ENCODE results near the gene NBAS. TPM values are rescaled to one million over a fixed set of nuclear protein-coding genes. Genes with fewer than 3 reads are reported as not detected.

The NBAS gene
- total and polyA plus RNA-seq, 9 of the 15 experiments (the other 6 are each of a cell fraction or from before 2014, with no cell fraction given): 15.3 to 94.4 (median 69.9) TPM

- ATAC-seq (peak; percentile 82), FAIRE-seq (peak; percentile 57), DNase-seq (ENCODE audit: extremely low read depth in 1 of 4, low spot score in 3 of 4) (peak; percentile 57 to 70 (median 66))
- Histone ChIP-seq H3K27ac (ENCODE audit: extremely low read depth, low read depth, low read length) (peak overlapping the region; percentile 33; the same call in 1 of the 3 replicates), H3K27me3 (ENCODE audit: control insufficient read depth in 2 of 2, insufficient read depth in 2 of 2, low read length in 2 of 2) (no peaks in the 10 kb centered on the region), H3K79me2 (ENCODE audit: control insufficient read depth, insufficient read depth, low read length) (no peaks in the 10 kb centered on the region), H3K4me2 (ENCODE audit: insufficient read depth, low read length) (peak overlapping the region; percentile 32), H3K4me3 (no peak overlapping the region), H3K9me1 (ENCODE audit: control insufficient read depth, insufficient read depth, low read length) (no peaks in the 10 kb centered on the region), H4K20me1 (replicated peaks; ENCODE audit: control insufficient read depth, insufficient read depth, low read length) (no peaks in the 10 kb centered on the region), H3K4me1 (replicated peaks in 1 of 2; ENCODE audit: control insufficient read depth in 2 of 2, insufficient read depth in 2 of 2, low read length in 2 of 2) (peaks cover 0 to 15% of the 10 kb centered on the region in 2 experiments; a peak in 3 of 5 replicates), H2AFZ (ENCODE audit: low read depth, low read length) (no peak overlapping the region), H3K9ac (ENCODE audit: insufficient read depth in 1 of 2, low read depth in 2 of 2, low read length in 2 of 2) (no peak overlapping the region), H3K36me3 (ENCODE audit: control insufficient read depth, insufficient read depth, low read length) (peaks cover 94% of the 10 kb centered on the region), H3K9me3 (replicated peaks; ENCODE audit: control insufficient read depth, insufficient read depth, low read depth, low read length) (no peaks in the 10 kb centered on the region; the same call in 1 of the 2 replicates)
- intact Hi-C loops (cut with micrococcal nuclease): no loop called here
- 19% methylated on average over 3 of the region's 3 CpGs for WGBS (ENCODE audit: insufficient coverage, low coverage, missing lambda C conversion rate)
- BruUV-seq (replicated peaks): no TSS peak
- ChIA-PET POLR2A (interaction anchor here (0.9 to 1.2 kb wide), 2 partner anchors 12 to 13 kb away, joined by 3 to 4 read pairs; no protein-coding TSS in a partner anchor), CTCF (ENCODE audit: low intra/inter-chr PET ratio) (no interaction called here)
- in situ Hi-C loops (cut with MboI): no loop called here
- no peak for TF ChIP-seq RFX7 (CRISPR knock-in tag; IDR thresholded peaks at IDR 0.05)
- TF ChIP-seq CHD1 (IDR thresholded peaks at IDR 0.05; ENCODE audit: low read length): no peak
- peak; percentile 81 for TF ChIP-seq C11orf30 (IDR thresholded peaks at IDR 0.05; ENCODE audit: low read depth)
- TF ChIP-seq TCF3 (CRISPR knock-in tag; IDR thresholded peaks at IDR 0.05): peak; percentile 81
- TF ChIP-seq, protein P1, sequence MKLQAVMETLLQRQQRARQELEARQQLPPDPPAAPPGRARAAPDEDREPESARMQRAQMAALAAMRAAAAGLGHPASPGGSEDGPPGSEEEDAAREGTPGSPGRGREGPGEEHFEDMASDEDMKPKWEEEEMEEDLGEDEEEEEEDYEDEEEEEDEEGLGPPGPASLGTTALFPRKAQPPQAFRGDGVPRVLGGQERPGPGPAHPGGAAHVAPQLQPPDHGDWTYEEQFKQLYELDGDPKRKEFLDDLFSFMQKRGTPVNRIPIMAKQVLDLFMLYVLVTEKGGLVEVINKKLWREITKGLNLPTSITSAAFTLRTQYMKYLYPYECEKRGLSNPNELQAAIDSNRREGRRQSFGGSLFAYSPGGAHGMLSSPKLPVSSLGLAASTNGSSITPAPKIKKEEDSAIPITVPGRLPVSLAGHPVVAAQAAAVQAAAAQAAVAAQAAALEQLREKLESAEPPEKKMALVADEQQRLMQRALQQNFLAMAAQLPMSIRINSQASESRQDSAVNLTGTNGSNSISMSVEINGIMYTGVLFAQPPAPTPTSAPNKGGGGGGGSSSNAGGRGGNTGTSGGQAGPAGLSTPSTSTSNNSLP (IDR thresholded peaks at IDR 0.05; ENCODE audit: borderline replicate concordance, low read depth, low read length): no peak
- TF ChIP-seq NCOR1 (IDR thresholded peaks at IDR 0.05): peak; percentile 73
- no peak for TF ChIP-seq NFIX (CRISPR knock-in tag; IDR thresholded peaks at IDR 0.05; ENCODE audit: low read depth)
- TF ChIP-seq, protein P2, sequence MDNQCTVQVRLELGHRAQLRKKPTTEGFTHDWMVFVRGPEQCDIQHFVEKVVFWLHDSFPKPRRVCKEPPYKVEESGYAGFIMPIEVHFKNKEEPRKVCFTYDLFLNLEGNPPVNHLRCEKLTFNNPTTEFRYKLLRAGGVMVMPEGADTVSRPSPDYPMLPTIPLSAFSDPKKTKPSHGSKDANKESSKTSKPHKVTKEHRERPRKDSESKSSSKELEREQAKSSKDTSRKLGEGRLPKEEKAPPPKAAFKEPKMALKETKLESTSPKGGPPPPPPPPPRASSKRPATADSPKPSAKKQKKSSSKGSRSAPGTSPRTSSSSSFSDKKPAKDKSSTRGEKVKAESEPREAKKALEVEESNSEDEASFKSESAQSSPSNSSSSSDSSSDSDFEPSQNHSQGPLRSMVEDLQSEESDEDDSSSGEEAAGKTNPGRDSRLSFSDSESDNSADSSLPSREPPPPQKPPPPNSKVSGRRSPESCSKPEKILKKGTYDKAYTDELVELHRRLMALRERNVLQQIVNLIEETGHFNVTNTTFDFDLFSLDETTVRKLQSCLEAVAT (IDR thresholded peaks at IDR 0.05): no peak
- TF ChIP-seq MAFF (IDR thresholded peaks at IDR 0.05; ENCODE audit: low read length): peak; percentile 75
- peak; percentile 56; the same call in 1 of the 2 replicates for TF ChIP-seq STAT5A (IDR thresholded peaks at IDR 0.05; ENCODE audit: borderline replicate concordance, low read length)
- TF ChIP-seq ATF3 (IDR thresholded peaks at IDR 0.05): peak; percentile 47; the same call in 1 of the 2 replicates
- TF ChIP-seq ATF3 (CRISPR knock-in tag; conservative IDR thresholded peaks at IDR 0.05): no peak
- peak; percentile 75 for TF ChIP-seq DPF2 (IDR thresholded peaks at IDR 0.05)
- peak in 1 of 2 experiments; percentile 34; a peak in 1 of 4 replicates for TF ChIP-seq RCOR1 (IDR thresholded peaks at IDR 0.05; ENCODE audit: borderline replicate concordance in 1 of 2, low read depth in 2 of 2, low read length in 2 of 2)
- TF ChIP-seq, protein P3, sequence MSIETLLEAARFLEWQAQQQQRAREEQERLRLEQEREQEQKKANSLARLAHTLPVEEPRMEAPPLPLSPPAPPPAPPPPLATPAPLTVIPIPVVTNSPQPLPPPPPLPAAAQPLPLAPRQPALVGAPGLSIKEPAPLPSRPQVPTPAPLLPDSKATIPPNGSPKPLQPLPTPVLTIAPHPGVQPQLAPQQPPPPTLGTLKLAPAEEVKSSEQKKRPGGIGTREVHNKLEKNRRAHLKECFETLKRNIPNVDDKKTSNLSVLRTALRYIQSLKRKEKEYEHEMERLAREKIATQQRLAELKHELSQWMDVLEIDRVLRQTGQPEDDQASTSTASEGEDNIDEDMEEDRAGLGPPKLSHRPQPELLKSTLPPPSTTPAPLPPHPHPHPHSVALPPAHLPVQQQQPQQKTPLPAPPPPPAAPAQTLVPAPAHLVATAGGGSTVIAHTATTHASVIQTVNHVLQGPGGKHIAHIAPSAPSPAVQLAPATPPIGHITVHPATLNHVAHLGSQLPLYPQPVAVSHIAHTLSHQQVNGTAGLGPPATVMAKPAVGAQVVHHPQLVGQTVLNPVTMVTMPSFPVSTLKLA (conservative IDR thresholded peaks at IDR 0.05): 0 out of 4 replicates have a peak, but pooled peaks of 1 of the 2 experiments have one; percentile 24
Observed at GRCh38 chr2:15302154-15302553, 259.0 kb downstream of the NBAS start.

All from K562 (cell line).